ENCODE measurements around the gene SCN1A.
A peak's percentile ranks its signal among the peaks of the same experiment; 100 is the strongest.
"Not testable (repeated sequence)": the region's sequence is repeated elsewhere in the genome, so short reads cannot be mapped to it uniquely, and the experiment has no call there.

SCN1A gene

DNA sequence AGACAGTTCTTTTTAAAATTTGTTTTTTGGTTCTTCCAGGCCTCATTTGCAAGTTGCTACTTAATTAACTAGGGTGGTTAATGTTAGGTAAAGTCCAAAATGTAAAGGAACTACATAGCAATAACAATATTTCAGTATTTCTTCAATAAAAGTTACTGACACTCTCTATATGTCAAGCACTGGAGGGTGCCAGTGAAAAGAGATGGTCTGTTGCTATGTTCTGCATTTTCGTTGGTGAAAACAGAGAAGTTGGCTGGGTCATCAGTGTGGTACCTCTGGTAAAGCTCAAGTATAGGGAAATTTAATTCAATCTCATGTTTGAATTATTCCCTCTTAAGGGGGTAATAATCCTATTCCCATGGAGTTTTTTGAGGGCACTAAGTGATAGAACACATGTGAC, 16.3 kb upstream of the SCN1A start:
- Histone ChIP-seq H3K4me1 (ENCODE audit: insufficient read depth, insufficient read length) (no peaks in the 10 kb centered on the region), H3K27me3 (ENCODE audit: insufficient read depth, insufficient read length) (no peaks in the 10 kb centered on the region), H3K9ac (ENCODE audit: insufficient read length, low read depth) (no peak overlapping the region), H3K9me3 (ENCODE audit: insufficient read depth, low read length) (no peaks in the 10 kb centered on the region; the same call in 1 of the 2 replicates), H3K36me3 (ENCODE audit: insufficient read depth, insufficient read length, low read length) (no peaks in the 10 kb centered on the region), H3K4me3 (ENCODE audit: insufficient read length, low read depth) (no peak overlapping the region)
- TF ChIP-seq YY1 (IDR thresholded peaks at IDR 0.05; ENCODE audit: insufficient read depth, insufficient read length) (no peak), ZNF274 (IDR thresholded peaks at IDR 0.05; ENCODE audit: low read depth, low read length) (no peak), SUZ12 (IDR thresholded peaks at IDR 0.05; ENCODE audit: extremely low read depth, insufficient read depth, insufficient read length) (no peak)
- no peak for DNase-seq (ENCODE audit: low read depth, low spot score)

- H3K36me3 ChIP-seq (ENCODE audit: insufficient read depth, insufficient read length, low read length): no peaks in the 10 kb centered on the region
- H3K9ac ChIP-seq (ENCODE audit: insufficient read length, low read depth): no peak overlapping the region
- no peaks in the 10 kb centered on the region for H3K27me3 ChIP-seq (ENCODE audit: insufficient read depth, insufficient read length)
- no peak for DNase-seq (ENCODE audit: low read depth, low spot score)
- no peak for TF ChIP-seq YY1 (IDR thresholded peaks at IDR 0.05; ENCODE audit: insufficient read depth, insufficient read length)
- no peak for TF ChIP-seq SUZ12 (IDR thresholded peaks at IDR 0.05; ENCODE audit: extremely low read depth, insufficient read depth, insufficient read length)
- TF ChIP-seq ZNF274 (IDR thresholded peaks at IDR 0.05; ENCODE audit: low read depth, low read length): no peak
- H3K4me3 ChIP-seq (ENCODE audit: insufficient read length, low read depth): no peak overlapping the region
- peaks cover 8% of the 10 kb centered on the region; the same call in 1 of the 2 replicates for H3K9me3 ChIP-seq (ENCODE audit: insufficient read depth, low read length)
- no peaks in the 10 kb centered on the region for H3K4me1 ChIP-seq (ENCODE audit: insufficient read depth, insufficient read length)
These were observed 13.1 kb upstream of the SCN1A start for GRCh38 chr2:166140932-166141331.

- H3K27me3 ChIP-seq (ENCODE audit: insufficient read depth, insufficient read length): no peaks in the 10 kb centered on the region
- no peak for DNase-seq (ENCODE audit: low read depth, low spot score)
- no peak overlapping the region for H3K4me3 ChIP-seq (ENCODE audit: insufficient read length, low read depth)
- no peaks in the 10 kb centered on the region for H3K4me1 ChIP-seq (ENCODE audit: insufficient read depth, insufficient read length)
- TF ChIP-seq ZNF274 (IDR thresholded peaks at IDR 0.05; ENCODE audit: low read depth, low read length) (no peak), SUZ12 (IDR thresholded peaks at IDR 0.05; ENCODE audit: extremely low read depth, insufficient read depth, insufficient read length) (no peak), YY1 (IDR thresholded peaks at IDR 0.05; ENCODE audit: insufficient read depth, insufficient read length) (no peak)
- no peak overlapping the region for H3K9ac ChIP-seq (ENCODE audit: insufficient read length, low read depth)
- peaks cover 8% of the 10 kb centered on the region; the same call in 1 of the 2 replicates for H3K9me3 ChIP-seq (ENCODE audit: insufficient read depth, low read length)
- H3K36me3 ChIP-seq (ENCODE audit: insufficient read depth, insufficient read length, low read length): no peaks in the 10 kb centered on the region
These were observed 12.7 kb upstream of the SCN1A start for GRCh38 chr2:166140475-166140874.

DNA sequence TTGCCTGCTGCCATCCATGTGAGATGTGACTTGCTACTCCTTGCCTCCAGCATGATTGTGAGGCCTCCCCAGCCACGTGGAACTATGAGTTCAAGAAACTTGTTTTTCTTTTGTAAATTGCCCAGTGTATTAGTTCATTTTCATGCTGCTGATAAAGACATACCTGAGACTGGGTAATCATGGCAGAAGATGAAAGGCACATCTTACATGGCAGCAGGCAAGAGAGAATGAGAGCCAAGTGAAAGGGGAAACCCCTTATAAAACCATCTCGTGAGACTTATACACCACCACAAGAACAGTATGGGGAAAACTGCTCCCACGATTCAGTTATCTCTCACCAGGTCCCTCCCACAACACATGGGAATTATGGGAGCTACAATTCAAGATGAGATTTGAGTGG, 11.7 kb upstream of the SCN1A start:
- H3K9me3 ChIP-seq (ENCODE audit: insufficient read depth, low read length); H3K36me3 ChIP-seq (ENCODE audit: insufficient read depth, insufficient read length, low read length); H3K27me3 ChIP-seq (ENCODE audit: insufficient read depth, insufficient read length); DNase-seq (ENCODE audit: low read depth, low spot score); H3K9ac ChIP-seq (ENCODE audit: insufficient read length, low read depth); H3K4me1 ChIP-seq (ENCODE audit: insufficient read depth, insufficient read length); H3K4me3 ChIP-seq (ENCODE audit: insufficient read length, low read depth): not testable (repeated sequence)

DNA sequence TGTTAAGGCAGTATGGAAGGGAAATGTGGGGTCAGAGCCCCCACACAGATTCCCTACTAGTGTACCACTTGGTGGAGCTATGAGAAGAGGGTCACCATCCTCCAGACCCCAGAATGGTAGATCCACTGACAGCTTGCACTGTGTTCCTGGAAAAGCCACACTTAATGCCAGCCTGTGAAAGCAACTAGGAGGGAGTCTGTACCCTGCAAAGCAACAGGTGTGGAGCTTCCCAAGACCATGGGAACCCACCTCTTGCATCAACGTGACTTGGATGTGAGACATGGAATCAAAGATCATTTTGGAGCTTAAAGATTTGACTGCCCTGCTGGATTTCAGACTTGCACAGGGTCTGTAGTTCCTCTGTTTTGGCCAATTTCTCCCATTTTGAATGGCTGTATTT, 10.8 kb upstream of the SCN1A start:
- TF ChIP-seq SUZ12 (IDR thresholded peaks at IDR 0.05; ENCODE audit: extremely low read depth, insufficient read depth, insufficient read length) (no peak), ZNF274 (IDR thresholded peaks at IDR 0.05; ENCODE audit: low read depth, low read length) (no peak), YY1 (IDR thresholded peaks at IDR 0.05; ENCODE audit: insufficient read depth, insufficient read length) (no peak)
- no peaks in the 10 kb centered on the region for H3K4me1 ChIP-seq (ENCODE audit: insufficient read depth, insufficient read length)

GRCh38 chr2:166138144-166138543, 10.3 kb upstream of the SCN1A start:
- Histone ChIP-seq H3K27me3 (ENCODE audit: insufficient read depth, insufficient read length) (no peaks in the 10 kb centered on the region), H3K4me1 (ENCODE audit: insufficient read depth, insufficient read length) (no peaks in the 10 kb centered on the region), H3K9ac (ENCODE audit: insufficient read length, low read depth) (no peak overlapping the region), H3K9me3 (ENCODE audit: insufficient read depth, low read length) (peaks cover 8% of the 10 kb centered on the region; the same call in 1 of the 2 replicates), H3K4me3 (ENCODE audit: insufficient read length, low read depth) (no peak overlapping the region), H3K36me3 (ENCODE audit: insufficient read depth, insufficient read length, low read length) (no peaks in the 10 kb centered on the region)
- DNase-seq (ENCODE audit: low read depth, low spot score): peak; percentile 50
- TF ChIP-seq YY1 (IDR thresholded peaks at IDR 0.05; ENCODE audit: insufficient read depth, insufficient read length) (no peak), SUZ12 (IDR thresholded peaks at IDR 0.05; ENCODE audit: extremely low read depth, insufficient read depth, insufficient read length) (no peak), ZNF274 (IDR thresholded peaks at IDR 0.05; ENCODE audit: low read depth, low read length) (no peak)

More for the DNA sequence above, 10.8 kb upstream of the SCN1A start:
- no peaks in the 10 kb centered on the region for H3K27me3 ChIP-seq (ENCODE audit: insufficient read depth, insufficient read length)
- no peak overlapping the region for H3K4me3 ChIP-seq (ENCODE audit: insufficient read length, low read depth)
- H3K9me3 ChIP-seq (ENCODE audit: insufficient read depth, low read length): peaks cover 8% of the 10 kb centered on the region; the same call in 1 of the 2 replicates
- H3K9ac ChIP-seq (ENCODE audit: insufficient read length, low read depth): no peak overlapping the region
- H3K36me3 ChIP-seq (ENCODE audit: insufficient read depth, insufficient read length, low read length): no peaks in the 10 kb centered on the region
- no peak for DNase-seq (ENCODE audit: low read depth, low spot score)

- no peak overlapping the region for H3K4me3 ChIP-seq (ENCODE audit: insufficient read length, low read depth)
- H3K9ac ChIP-seq (ENCODE audit: insufficient read length, low read depth): no peak overlapping the region
- TF ChIP-seq YY1 (IDR thresholded peaks at IDR 0.05; ENCODE audit: insufficient read depth, insufficient read length) (no peak), SUZ12 (IDR thresholded peaks at IDR 0.05; ENCODE audit: extremely low read depth, insufficient read depth, insufficient read length) (no peak), ZNF274 (IDR thresholded peaks at IDR 0.05; ENCODE audit: low read depth, low read length) (no peak)
- DNase-seq (ENCODE audit: low read depth, low spot score): no peak
- H3K4me1 ChIP-seq (ENCODE audit: insufficient read depth, insufficient read length): no peaks in the 10 kb centered on the region
- H3K27me3 ChIP-seq (ENCODE audit: insufficient read depth, insufficient read length): no peaks in the 10 kb centered on the region
- H3K36me3 ChIP-seq (ENCODE audit: insufficient read depth, insufficient read length, low read length): no peaks in the 10 kb centered on the region
- peaks cover 8% of the 10 kb centered on the region; the same call in 1 of the 2 replicates for H3K9me3 ChIP-seq (ENCODE audit: insufficient read depth, low read length)
These were observed 9.5 kb upstream of the SCN1A start for GRCh38 chr2:166137331-166137730.

DNA sequence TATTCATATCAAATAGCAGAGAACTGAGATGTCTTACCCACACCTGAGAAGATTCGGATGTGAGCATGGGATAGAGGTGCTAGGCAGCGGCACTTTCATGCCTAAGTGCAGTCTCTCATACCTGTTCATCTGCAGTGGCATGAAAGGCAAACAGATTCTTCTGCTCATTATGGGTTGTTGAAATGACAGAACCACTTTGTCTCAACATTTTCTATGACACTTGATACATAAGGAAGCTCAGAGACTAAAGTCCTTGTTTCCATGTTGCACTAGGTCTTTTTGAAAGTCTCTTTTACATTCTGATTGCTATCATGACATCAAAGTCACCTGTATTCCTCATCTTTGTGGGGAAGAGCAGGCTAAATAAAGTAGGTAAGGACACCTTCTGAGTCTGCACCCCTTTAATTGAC, 8.0 kb upstream of the SCN1A start:
- H3K4me3 ChIP-seq (ENCODE audit: insufficient read length, low read depth): no peak overlapping the region
- no peaks in the 10 kb centered on the region for H3K27me3 ChIP-seq (ENCODE audit: insufficient read depth, insufficient read length)
- H3K36me3 ChIP-seq (ENCODE audit: insufficient read depth, insufficient read length, low read length): no peaks in the 10 kb centered on the region
- H3K4me1 ChIP-seq (ENCODE audit: insufficient read depth, insufficient read length): no peaks in the 10 kb centered on the region
- DNase-seq (ENCODE audit: low read depth, low spot score): no peak
- TF ChIP-seq SUZ12 (IDR thresholded peaks at IDR 0.05; ENCODE audit: extremely low read depth, insufficient read depth, insufficient read length) (no peak), ZNF274 (IDR thresholded peaks at IDR 0.05; ENCODE audit: low read depth, low read length) (no peak), YY1 (IDR thresholded peaks at IDR 0.05; ENCODE audit: insufficient read depth, insufficient read length) (no peak)
- H3K9me3 ChIP-seq (ENCODE audit: insufficient read depth, low read length): peaks cover 8% of the 10 kb centered on the region; the same call in 1 of the 2 replicates
- H3K9ac ChIP-seq (ENCODE audit: insufficient read length, low read depth): no peak overlapping the region

All from NT2/D1 (cell line).